HL-60/S4 treated with retinoic acid at 250 ng/mL for 4 days and 3 days (cell line): ENCODE data around the gene RUBCNL.

ENCODE experiments used
- in situ Hi-C: fragments of 300-500 bp; cut with MboI; formaldehyde crosslinking; loops from 2 replicates; pipeline ENCODE4 v1.7.0; 2022; ENCODE audit warnings: low sequenced_read_pairs

Gene RUBCNL

GRCh38 chr13:46342538-46342937 lies 44.5 kb downstream of the RUBCNL start:
- in situ Hi-C loops, result no loop called here

GRCh38 chr13:46341112-46341711 lies 45.8 kb downstream of the RUBCNL start:
- in situ Hi-C loops, result no loop called here

DNA sequence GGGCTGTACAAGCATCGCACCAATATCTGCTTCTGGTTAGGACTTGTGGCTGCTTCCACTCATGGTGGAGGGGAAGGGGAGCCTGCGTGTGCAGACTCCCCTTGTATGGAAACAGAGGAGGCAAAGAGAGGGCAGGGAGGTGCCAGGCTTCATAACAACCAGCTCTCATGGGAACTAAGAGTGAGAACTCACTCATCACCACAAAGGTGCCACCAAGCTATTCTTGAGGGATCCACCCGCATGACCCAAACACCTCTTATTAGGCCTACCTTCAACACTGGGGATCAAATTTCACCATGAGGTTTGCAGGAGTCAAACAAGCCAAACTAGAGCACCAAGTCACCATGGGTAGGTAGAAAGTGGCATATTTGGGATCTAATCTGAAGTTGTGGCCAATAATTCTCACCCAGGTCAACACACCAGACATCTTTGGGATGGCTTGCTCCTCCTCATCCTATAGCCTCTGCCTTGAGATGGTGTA lies 46.4 kb downstream of the RUBCNL start:
- in situ Hi-C loops, result no loop called here

DNA sequence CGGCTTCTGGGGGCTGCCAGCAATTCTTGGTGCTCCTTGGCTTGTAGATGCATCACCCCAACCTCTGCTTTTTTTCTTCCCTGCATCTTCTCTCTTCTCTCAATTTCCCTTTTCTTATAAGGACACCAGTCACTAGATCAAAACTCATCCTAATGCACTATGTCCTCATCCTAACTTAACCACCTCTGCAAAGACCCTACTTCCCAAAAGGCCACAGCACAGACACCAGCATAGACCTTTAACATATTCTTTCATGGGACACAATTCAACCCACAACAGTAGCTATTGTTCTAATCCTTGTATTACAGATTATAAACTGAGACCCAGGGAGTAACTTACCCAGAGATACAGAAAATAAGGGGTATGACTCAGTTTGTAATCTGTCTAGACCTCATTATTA lies 47.0 kb downstream of the RUBCNL start:
- in situ Hi-C loops, result no loop called here

DNA sequence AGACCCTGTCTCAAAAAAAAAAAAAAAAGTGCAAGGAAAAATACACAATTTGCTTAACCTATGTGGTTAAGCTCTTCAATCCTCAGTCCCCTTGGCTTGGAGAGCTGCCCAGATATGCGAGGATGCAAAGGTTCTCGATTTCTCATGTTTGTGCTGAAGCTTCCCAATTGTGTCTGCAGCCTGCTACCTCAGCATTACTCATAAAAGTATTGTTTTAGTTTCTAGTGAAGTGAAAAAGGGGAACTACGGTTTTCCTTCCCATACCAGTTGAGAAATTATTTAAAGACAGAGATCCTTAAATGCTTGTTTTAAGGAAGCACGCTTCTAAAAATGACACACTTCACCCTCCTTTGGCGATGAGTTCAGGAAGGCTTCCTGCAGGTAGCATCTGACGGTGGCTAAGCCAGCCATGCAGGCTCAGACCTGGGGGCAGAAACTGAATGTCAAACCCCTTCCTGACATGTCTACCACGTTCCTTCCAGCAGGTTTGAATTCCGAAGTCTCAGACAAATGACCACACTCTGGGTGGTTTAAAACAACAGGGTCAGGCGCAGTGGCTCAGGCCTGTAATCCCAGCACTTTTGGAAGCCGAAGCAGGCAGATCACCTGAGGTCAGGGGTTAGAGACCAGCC lies 47.9 kb downstream of the RUBCNL start:
- in situ Hi-C loops, result no loop called here

DNA sequence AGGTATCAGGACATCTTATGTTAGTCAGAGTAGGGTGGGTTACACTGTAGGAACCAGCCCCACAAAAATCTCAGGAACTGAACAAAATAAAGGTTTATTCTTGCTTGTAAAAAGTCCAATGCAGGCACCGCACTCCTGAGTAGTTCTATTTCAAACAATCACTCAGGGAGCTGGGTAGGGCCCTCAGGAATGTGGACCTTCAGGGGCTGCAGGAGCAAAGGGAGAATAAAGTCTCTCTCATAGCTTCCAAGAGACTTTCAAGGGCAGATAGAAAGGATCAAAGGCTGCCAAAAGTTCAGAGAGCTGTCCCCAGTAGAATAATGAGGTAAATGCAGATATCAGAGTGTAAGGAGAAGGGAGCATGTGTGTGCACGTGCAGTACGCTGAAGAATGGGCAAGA lies 49.4 kb downstream of the RUBCNL start:
- in situ Hi-C loops, result no loop called here

GRCh38 chr13:46334035-46334822 lies 52.8 kb downstream of the RUBCNL start:
- in situ Hi-C loops, result no loop called here

DNA sequence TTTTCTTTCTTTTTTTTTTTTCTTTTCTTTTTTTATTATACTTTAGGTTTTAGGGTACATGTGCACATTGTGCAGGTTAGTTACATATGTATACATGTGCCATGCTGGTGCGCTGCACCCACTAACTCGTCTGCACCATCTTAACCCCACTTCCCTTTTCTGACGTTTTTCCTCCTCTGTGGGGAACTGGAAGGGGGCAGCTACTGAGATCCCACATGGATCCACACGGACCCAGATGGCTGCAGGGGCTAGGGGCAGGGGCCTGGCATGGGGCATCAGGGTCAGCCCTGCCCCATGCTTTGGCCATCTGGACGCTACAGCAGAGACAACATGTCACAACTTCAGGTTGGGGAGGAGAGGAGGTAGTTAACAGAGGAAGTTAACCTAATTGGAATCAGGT lies 54.3 kb downstream of the RUBCNL start:
- in situ Hi-C loops, result no loop called here

DNA sequence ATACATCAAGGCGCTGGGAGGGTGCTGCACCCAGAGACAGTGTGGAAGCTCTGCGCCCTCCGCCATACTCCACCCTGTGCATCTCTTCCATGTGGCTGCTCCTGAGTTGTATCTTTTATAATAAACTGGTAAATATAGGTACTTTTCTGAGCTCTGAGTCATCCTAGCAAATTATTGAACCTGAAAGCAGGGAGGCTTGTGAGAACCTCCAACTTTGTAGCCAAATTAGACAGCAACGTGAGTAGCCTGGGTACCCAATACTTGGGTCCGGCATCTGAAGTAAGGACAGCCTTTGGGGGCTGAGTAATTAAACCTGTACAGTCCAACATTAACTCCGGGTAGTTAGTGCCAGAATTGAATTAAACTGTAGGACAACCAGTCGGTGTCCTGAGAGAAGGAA lies 57.4 kb downstream of the RUBCNL start:
- in situ Hi-C loops, result no loop called here

DNA sequence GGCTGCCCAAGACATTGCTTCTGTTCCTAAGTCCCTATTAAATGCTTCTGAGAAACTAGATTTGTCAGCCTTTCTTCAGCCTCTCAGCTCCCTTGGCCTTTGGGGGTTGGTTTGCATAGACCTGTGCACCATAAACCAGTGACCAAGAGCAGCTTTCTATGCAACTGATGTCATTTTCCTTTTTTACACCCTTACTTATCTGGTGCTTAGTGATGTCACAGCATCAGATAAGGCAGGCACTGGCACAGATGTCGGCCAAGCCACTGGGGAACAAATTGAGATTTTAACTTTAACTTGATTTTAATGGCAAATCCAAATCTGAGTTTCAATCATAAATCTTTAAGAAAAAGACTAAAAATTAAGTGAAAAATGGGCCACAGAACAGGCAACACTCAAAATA lies 59.8 kb downstream of the RUBCNL start:
- in situ Hi-C loops, result no loop called here

DNA sequence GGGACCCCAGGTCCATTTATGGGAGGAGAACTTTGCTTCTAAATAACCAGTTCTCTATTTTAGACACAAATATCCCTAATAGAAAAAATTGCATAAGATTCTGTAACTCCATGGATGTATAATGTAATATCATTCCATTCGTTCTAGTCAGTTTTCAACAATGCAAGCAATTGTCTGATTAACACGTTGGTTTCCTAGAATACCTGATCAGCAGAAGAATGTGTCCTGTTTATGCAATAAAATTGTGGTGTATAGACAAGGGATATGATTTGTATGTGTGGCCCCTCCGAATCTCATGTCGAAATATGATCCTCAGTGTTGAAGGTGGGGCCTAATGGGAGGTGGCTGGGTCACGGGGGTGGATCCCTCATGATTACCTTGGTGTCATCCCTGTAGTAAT lies 62.1 kb downstream of the RUBCNL start:
- in situ Hi-C loops, result no loop called here

- in situ Hi-C loops, result no loop called here
Measured at GRCh38 chr13:46321494-46322225, 65.4 kb downstream of the RUBCNL start.

DNA sequence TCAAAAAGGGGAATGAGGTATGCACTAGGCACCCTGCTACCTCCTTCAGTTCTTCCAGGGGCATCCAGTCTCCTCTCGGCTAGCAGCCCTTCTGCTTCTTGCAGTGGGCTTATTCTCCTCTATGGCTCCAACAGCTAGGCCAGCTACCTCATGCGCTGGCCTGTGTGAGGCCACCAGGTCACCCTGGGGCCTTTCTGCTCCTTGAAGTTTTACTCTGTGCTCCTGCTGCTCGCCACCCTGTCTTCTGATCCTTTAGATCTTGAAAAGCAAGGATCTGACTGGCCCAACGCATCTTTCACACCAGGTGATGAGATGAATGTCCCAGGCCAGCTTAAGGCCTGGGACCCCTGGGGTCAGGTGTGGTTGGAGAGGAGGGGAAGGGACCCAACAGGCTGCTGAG lies 66.2 kb downstream of the RUBCNL start:
- in situ Hi-C loops, result no loop called here

GRCh38 chr13:46320406-46320805 lies 66.6 kb downstream of the RUBCNL start:
- in situ Hi-C loops, result no loop called here

DNA sequence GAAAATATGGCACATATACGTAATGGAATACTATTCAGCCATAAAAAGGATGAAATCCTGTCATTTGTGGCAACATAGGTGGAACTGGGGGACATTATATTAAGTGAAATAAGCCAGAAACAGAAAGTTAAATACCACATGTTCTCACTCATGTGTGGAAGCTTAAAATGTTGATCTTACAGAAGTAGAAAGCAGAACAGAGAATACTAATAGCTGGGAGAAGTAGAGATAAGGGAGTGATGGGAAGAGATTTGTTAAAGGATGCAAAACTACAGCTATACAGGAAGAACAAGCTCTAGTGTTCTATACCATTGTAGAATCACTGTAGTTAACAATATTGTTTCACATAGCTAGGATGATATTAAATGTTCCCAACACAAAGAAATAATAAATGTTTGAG lies 68.1 kb downstream of the RUBCNL start:
- in situ Hi-C loops, result no loop called here

GRCh38 chr13:46317120-46317519 lies 69.9 kb downstream of the RUBCNL start:
- in situ Hi-C loops, result no loop called here

- in situ Hi-C loops, result no loop called here
Measured at GRCh38 chr13:46315491-46316075, 71.5 kb downstream of the RUBCNL start.

DNA sequence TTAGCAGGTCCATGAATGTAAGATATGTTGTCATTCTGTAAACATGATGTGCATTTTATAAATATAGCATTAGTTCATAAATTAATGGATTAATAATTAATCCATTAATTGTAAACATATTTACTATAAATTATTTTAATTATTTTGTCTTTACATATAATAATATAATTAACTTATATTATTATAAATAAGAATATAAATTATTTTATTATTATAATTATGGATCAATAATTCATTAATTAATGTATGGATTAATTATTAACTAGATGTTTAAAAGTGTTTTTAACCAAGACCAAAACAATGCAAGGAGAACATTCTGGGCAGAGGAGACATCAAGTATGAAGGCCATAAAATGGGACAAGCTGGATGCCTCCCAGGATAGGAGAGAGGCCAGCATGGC lies 72.0 kb downstream of the RUBCNL start:
- in situ Hi-C loops, result no loop called here

GRCh38 chr13:46314587-46314986 lies 72.5 kb downstream of the RUBCNL start:
- in situ Hi-C loops, result no loop called here

DNA sequence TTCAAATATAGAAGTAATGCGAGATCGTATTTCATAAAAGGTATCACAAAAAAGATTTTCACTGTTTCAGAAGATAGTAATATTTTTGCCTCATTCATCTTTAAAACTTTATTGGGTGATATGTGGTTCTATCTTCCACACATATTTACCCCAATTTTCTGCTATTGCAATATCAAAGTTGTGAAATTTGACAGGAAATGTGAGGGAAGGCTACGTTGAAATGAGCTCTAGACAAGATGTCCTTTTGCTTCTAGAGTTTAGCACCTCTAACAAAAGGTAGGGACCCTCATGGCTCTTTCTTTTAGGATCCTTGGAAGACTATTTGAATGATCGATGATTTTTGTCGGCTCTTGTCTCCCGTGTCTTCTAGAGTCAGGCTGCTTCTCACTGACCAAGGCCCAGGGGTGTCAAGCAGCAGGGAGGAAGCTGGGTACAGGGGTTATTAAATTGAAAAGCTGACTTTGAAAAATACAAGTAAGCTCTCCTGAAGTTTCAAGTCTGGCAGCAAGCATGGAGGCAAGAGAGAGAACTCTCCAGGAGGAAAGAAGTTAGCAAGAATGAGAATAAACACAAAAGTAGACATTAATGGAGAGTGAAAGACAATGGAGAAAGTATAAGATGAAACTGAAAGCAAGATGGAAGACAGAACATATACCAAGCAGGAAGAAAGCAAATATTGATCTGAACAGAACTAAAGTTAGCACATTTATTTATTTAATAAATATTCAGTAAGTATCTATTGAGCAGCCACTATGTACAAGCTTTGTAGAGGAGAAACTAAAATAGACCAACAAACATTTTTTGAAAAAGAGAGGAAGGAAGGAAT lies 73.4 kb downstream of the RUBCNL start:
- in situ Hi-C loops, result no loop called here
